ENCODE measurements around the gene CDCA4.

DNA sequence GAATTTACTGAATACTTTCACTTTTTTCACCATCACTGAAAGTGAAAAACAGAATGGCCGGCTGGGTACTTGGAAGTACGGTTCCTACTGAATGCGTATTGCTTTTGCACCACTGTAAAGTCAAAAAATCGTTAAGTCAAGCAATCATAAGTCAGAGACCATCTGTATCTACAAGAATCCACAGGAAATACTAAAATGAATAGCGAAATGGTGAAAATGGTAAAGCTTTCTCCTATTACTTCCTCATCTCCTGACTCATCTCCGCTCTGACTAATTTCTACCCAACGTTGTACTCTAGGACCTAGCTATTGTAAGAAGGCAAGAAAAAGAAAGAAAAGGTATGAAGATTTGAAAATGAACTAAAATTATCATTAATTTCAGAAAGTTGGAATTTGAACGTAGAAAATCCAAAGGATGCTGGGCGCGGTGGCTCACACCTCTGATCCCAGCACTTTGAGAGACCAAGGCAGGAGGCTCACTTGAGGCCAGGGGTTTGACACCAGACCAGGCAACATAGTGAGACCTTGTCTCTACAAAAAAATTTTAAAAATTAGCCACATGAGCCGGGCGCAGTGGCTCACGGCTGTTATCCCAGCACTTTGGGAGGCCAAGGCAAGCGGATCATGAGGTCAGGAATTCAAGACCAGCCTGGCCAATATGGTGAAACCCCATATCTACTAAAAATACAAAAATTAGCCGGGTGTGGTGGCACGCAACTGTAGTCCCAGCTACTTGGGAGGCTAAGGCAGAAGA is 5.3 kb upstream of the CDCA4 start:
- no peak for TF ChIP-seq POLR2A (IDR thresholded peaks at IDR 0.05)
- TF ChIP-seq, protein P1, sequence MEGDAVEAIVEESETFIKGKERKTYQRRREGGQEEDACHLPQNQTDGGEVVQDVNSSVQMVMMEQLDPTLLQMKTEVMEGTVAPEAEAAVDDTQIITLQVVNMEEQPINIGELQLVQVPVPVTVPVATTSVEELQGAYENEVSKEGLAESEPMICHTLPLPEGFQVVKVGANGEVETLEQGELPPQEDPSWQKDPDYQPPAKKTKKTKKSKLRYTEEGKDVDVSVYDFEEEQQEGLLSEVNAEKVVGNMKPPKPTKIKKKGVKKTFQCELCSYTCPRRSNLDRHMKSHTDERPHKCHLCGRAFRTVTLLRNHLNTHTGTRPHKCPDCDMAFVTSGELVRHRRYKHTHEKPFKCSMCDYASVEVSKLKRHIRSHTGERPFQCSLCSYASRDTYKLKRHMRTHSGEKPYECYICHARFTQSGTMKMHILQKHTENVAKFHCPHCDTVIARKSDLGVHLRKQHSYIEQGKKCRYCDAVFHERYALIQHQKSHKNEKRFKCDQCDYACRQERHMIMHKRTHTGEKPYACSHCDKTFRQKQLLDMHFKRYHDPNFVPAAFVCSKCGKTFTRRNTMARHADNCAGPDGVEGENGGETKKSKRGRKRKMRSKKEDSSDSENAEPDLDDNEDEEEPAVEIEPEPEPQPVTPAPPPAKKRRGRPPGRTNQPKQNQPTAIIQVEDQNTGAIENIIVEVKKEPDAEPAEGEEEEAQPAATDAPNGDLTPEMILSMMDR (IDR thresholded peaks at IDR 0.05), result no peak

Measured in esophagus squamous epithelium (tissue), 4 donors.